NCI-H1436 treated with DMSO at 0.1 percent for 48 hours (cell line): Measurements from ENCODE around the gene TAMALIN.

ENCODE experiments used
- DNase-seq: peaks from one replicate; lab custom pipeline; 2025; lab: John Stamatoyannopoulos, UW

TAMALIN gene

DNA sequence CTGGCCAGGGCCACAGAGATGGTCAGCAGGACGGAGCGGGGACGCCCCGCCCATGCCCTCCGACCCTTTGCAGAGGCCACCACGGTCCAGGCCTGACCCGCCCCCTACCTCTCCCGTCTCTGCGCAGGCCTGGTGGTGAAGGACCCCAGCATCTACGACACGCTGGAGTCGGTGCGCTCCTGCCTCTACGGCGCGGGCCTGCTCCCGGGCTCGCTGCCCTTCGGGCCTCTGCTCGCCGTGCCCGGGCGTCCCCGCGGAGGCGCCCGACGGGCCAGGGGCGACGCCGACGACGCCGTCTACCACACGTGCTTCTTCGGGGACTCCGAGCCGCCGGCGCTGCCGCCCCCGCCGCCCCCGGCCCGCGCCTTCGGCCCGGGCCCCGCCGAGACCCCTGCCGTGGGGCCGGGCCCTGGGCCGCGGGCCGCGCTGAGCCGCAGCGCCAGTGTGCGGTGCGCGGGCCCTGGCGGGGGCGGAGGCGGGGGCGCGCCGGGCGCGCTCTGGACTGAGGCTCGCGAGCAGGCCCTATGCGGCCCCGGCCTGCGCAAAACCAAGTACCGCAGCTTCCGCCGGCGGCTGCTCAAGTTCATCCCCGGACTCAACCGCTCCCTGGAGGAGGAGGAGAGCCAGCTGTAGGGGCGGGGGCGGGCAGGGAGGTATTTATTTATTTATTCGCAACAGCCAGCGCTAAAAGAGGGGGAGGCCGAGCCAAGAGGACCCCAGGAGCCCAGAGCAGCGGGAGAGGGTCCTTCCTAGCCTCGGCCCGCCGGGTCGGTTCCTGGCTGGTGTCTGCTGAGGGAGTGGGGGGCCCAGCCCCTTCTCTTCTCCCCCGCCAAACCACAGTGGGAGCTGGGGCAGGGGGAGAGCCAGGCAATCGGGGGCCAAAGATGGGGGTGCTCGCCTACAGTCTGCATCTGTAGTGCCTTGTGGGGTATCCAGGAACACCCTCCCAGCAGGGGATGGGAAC, 8.1 kb downstream of the TAMALIN start:
- DNase-seq: no peak

DNA sequence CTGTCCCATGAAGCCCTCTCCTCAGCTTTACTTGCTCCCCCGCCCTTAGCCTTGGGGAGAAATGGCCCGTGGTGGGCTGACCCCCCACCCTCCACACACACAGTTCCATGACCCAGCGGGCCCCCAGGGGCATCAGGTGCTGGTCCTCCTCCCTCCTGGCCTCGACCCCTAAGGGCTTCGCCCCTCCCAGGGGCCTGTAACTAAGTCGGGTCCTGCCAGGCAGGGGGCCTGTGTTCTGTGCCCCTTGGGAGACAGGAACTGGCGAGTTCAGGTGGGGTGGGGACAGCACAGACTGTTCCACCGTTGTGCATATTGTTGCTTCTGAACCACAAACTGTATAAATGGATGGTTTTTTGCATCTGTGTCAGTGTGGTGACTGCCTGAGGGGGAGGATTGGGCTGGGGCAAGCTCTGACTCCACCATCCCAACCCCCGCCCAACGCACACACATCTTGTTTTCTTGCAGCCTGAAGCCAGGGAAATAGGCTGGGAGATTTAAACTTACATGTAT, 8.8 kb downstream of the TAMALIN start:
- no peak for DNase-seq

DNA sequence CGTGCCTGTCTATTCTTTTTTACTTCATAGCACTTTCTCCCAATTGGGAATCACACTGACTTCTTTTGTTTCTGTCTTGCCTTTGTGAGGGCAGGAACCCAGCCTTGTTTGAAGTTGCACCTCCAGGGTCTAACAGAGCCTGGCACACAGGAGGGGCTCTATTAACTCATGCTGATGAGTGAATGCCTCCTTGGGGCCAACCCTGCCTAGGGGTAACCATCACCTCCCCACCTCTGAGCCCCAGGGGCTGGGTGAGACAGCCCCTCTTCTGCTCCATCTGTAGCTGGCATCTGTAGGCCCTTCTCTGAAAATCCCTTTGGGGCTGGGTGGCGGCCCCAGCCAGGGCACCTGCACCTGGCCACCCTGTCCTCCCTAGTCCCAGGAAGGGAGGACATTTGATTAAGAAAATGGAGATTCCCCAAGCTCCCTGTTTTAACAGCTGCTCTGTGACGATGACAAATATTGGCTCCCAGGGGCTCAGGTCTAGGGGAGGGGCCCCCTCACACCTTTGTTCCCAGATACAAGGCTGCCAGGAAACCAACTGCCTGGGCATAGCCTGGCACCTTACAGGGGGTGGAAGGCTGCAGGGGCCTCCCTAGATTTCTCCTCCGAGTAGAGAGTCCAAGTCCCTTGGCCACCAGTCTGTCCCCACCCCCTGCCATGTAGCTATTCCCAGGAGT, 11.8 kb downstream of the TAMALIN start:
- DNase-seq: peak; percentile 35

DNA sequence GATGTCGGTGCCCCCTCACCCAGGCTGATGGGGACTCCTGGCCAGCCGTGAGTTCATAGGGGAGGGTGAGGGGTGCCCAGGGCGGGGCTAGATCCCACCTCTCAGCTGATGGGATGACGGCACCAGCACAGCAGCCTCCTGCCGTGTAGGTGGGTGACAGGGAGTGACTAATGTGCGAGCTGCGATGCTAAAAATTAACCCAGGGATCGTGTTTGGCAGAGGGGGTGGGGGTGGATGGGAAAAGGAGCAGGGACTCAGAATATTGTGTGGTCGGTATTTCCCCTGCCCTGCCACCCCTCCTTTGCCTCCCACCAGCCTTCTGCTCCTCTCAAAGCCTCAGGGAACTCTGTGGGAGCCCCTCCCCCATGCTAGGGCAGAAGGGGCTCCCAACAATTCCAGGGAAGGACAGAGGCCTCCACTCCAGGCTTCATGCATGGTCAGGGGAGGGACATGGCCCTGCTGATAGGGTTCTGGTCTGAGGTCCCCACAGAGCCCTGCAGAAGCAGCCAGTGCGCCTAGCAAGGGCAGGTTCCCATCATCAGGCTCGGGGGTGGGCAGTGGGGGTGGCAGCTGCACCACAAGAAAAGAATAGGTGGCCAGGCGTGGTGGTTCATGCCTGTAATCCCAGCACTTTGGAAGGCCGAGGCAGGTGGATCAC, 12.5 kb downstream of the TAMALIN start:
- DNase-seq: no peak

DNA sequence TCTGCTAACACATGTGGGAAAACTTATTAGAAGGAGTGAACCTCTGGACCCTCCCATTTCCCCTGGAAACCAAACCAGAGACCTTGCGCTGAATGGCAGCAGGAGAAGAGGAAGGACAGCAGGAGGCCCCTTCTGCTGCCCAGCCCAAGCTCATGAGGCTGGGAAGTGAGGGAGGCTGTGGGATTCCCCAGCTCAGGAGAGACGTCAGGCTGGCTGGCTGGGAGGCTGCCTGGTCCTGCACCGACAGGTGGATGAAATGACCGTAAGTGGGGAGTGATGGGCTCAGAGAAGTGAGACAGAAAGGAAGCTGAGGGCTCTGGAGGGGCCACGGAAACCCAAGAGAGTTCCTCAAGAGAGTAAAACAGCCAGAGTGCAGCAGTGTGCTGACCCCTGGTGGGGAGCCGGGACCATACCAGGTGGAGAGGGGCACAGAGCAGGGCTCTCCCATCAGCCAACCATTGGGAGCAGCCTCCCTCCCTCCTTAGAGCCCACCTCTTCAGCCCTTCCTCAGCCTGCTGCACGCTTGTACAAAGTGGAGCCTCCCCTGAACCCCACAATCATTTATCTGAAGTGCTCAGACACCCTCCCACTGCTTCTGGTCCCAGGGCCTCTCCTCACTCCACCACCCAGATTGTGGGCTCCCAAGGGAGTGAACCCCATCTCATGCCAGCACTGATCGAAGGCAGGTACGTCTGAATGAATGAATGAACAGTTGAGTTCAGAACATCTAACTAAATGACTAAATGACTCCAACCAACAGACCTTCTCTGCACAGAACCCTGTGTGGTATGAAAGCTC, 14.0 kb downstream of the TAMALIN start:
- DNase-seq: no peak

DNA sequence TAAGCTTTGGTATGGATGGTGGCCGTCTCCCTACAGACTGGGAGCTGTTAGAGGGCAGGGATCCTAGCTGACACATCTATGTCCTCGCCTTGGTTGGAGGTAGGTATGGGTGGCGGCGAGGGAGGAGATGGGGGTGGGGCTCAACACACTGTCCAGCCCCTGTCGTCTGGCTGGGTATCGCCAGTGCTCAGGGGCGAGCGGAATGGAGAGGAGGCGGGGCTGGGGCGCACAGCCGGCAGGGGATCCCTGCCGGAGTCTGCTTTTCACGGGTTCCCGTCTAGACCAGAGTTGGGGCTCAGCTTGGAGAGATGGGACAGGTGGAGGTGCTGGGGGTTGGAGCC, 16.1 kb downstream of the TAMALIN start:
- DNase-seq: no peak

DNA sequence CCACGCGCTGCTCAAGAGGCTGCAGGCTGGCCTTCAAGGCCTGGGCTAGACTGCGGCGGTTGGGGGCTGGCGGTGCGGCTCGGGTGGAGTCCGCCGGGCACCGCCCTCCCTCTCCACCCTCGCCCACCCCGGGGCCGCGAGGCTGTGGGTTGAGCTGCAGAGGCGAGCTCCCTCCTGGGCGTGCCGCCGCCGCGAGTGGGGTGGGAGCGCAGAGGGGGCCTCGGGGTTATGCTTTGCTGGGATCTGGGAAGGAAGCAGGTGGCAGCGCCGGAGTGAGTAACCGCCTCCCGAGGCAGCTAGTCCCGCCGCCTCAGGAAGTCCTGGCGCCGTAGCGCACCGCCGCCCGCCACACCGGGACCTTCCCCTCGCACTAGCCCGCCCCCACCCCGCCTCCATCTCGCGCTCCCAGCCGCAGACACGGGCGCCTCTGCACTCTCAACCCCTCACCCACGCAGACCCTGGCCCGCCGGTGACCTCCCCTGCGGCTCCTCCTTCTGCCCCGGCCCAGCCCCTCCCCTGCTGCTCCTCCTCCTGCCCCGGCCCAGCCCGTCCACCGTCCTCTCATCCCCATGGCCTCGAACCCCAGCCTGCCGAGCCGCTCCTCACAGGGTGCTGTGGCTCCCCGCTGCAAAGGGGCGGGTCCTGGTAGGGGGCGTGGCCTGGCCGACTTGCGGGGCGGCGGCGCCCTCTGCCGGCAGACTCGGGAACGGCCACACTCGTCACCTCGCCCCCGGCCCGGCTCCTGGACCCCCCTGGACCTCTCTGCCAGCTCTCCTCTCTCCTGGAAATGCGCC, 16.6 kb downstream of the TAMALIN start:
- no peak for DNase-seq

DNA sequence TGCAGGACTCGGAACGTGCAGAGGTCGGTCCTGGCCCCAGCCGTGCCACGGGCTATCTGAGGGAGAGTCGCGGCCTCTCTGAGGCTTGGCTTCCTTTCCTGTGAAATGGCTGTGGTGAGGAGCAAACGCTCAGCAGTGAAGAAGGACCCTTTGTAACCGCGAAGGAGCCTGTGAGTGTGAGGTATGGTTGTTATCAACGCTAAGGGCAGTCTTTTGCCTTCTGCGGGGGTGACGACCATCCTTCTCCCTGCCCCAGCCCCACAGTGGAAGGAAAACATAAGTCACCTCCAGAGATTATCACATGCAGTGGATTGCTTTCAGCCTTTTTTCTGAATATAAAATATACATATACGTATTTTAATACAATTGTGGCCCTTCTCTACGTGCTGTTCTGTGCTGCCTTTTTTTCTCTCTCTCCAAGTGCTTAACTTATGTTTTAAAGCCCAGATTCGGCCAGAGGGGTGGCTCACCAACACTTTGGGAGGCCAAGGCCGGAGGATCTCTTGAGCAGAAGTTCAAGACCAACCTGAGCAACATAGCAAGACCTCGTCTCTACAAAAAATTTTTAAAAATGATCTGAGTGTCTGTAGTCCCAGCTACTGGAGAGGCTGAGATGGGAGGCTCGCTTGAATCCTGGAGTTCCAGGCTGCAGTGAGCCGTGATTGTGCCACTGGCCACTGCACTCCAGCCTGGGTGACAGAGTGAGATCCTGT, 17.4 kb downstream of the TAMALIN start:
- DNase-seq: no peak

DNA sequence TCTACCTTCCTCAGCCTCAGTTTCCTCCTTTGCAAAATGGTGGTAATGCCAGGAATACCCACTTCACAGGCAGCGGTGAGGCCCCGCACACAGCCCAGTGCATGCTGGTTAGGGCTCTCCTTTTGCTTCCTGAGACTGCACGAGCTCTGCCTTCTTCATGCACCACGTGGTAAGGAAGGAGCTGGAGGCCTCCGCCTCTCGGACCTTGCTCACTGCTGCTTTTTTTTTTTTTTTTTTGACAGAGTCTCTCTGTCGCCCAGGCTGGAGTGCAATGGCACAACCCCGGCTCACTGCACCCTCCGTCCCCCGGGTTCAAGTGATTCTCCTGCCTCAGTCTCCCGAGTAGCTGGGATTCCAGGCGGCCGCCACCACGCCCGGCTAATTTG, 18.1 kb downstream of the TAMALIN start:
- DNase-seq: no peak

DNA sequence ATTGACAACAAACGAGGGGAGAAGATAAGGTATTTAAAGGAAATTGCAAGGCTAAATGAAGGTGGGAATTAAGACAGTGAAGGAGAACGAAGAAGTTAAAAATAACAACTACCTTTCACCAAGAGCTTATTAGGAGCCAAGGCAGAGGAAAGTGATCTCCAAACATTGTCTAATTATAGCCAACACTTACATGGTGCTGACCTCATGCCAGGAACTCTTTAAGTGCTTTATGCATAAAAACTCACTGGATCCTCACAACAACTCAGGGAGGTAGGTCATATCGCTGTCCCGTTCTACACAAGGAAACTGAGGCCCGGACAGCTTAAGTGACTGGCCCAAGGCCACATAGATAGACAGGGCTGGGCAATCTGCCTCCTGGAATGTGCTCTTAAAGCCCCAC, 19.5 kb downstream of the TAMALIN start:
- no peak for DNase-seq

DNA sequence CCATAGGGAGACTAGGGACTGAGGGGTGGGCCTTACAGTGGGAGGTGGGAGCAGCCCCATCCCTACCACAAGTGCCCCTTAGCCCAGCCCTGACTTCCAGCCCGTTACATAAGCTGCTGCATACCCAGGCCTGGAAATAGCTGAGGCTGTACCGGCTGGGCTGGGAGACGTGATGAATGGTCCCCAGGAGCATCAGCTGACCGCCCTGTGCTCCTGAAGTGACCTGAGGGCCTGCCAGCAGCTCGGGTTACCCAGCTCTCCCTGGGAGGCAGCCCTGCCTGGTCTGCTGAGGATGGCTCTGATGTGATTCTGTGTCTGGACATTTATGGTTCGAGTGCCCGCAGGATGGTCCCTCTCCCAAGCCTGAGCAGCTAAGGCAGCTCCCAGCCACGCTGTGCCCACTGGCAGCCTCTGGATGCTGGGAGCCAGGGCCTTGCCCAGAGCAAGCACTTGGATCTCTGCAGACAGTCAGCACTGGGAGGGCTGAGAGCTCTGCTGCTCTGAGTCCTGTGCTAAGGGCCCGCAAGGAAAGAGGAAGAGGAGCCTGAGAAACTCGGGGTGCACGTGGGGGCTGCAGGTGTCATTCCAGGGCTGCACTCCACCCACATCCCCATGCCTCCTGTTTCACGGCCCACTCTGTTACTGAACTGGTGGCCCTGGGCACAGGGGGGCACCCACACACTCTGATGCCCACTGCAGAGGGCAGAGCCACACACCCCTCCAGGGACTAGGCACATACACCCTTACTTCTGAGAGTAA, 20.5 kb downstream of the TAMALIN start:
- no peak for DNase-seq

DNA sequence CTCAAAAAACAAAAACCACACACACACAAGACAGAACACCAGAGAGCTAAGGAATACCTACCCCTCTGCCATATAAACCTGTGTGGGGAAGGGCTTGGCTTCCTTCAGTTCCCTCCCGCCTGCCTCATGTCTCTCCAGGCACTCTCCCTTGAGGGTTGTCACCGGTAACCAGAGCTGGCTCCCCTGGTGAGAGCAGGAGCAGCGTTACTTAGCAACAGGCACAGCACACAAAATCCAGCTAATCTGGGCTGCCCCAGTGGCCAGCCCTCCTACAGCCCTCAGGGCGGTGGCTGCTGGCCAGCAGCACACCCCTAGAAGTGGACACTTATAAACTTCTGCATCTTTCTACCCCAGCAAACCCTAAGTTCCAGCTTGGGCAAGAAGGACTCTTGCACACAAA, 22.9 kb downstream of the TAMALIN start:
- peak; percentile 93 for DNase-seq

DNA sequence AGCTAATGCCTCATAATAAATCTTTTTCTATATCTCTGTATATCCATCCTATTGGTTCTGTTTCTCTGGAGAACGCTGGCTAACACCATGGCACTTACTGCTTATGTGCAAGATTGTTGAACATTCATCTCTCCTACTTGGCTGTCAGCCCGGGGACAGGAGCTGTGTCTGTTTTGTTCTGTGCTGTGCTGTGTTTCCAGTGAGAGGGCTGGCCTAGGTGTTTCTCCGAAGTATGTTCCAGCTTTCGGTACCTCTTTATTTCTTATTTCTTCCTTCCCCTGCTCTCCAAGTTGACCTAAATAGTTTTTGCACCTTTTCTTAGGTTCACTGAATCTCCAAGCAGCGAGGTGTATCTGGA, 25.7 kb downstream of the TAMALIN start:
- no peak for DNase-seq

DNA sequence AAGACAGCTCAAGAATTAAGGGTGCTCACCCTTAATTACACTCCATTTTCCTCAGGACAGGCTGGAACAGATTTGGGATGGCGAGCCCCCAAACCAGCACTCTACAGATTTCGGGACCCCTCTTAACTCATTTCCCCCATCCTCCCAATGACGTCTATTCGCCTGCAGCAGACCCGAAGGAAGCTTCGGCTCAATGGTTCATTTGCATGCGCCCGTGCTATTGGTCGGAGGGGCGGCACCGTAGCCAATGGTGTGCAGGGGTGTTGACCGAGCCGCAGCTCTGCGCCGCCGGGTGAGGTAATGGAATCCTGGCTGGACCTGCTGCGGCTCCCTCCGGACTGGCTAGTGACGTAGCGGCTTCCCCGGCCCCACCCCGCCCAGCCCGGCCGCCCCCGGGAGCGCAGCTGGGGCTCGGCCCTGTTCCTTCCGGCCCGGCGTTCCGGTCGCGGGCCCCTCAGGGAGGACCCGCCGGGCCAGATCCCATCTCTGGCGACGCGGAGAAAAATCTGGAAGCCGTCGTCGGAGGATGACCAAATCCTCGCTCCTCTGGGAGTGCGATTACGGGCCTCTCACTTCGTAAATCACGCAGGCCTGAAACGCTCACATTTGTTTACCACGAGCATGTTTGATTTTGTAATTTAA, 26.2 kb downstream of the TAMALIN start:
- DNase-seq: peak; percentile 80

DNA sequence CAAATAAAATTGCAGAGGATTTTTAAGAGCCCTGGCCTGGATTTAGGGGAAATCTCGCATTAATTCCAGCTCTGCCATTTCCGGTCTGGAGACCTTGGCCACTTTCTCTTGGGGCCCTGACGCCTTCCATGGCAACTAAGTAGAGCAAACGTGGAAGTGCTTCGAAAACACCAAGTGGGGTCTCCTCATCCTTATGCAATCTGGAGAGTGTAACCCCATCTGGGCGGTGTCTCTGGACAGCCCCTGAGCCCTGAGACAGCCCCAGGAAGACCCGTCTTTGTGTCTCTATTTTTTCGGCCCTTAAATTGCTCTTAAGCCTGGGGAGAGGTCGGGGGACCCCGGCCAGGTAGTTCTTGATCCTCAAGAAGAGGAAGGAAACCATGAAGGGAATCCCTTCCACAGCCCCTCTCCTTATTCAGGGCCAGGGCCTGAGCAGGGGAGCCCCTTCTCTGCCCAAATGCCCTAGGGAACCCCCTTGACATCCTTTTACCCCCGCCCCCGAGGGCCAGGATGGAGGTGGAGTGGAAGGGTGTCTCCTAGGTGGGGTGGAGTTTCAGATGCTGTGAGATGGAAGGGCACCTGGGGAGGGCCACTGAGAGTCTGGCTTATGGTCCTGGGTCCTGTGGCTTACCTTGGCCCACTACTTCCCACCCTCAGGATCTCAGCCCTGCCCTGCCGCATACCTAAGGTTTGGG, 26.8 kb downstream of the TAMALIN start:
- no peak for DNase-seq

DNA sequence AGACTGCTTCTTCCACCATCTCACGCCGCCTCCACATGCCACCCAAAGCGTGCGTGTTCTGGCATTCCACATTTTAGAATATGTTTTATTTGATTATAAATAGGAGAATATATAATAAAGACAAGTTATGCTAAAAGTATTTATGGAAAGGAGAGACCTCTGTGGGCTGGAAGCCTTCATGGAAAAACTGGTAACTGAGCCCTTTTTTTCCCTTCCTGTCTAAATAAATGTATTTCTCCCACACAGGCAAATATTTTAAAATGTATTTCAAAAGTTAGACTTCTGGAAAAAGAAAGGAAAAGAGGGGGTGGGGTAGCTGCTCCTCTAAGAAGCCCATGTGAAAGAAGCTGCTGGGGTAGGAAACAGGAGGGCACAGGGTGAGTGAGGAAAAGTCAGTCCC, 28.4 kb downstream of the TAMALIN start:
- DNase-seq: no peak

DNA sequence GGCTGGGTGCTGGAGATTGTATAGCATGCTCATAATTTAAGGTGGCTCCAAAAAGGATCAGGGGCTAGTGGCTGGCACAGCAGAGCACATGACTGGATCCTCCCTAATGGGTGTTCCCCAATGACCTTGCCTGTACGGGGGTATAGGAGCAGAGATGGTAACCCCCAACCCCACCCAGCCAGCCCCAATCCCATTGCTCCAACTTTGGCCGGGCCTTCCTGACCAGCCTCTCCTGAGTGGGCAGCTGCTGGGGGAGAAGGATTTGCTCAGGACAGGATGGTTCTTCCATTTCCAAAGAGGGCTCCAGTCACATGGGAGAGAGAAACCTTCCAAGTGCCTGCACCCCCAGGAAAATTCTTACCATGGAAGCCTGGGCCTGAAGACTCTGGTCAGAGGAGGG, 29.2 kb downstream of the TAMALIN start:
- DNase-seq: no peak

DNA sequence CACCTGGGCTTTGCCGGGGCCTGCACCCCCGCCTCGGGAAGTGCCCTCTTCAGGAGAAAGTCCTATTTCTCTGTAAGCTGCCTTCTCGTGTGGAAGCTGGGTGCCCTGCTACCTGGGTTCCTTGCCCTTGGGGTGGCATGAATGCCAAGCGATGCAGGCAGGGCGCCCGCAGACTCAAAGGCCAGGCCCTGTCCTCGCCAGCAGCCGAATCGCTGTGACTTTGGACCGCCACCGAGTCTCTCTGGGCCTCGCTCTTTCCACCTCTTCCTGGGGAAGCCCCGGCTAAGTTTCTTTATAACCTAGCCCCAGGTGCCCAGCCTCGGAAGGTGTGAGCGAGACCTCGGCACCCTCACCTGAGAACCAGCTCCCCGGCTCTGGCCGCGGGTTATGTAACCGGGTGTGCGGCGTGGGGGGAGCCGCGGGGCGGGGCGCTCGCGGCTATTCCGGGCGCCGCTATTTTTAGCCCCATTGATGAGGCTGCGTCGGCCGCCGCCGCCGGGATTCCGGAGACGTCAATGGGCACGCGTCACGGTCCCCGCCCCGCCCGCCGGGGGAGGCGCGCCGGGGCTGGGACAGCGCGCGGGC, 29.9 kb downstream of the TAMALIN start:
- no peak for DNase-seq
